Panc1 (cell line): Measurements from ENCODE around the gene SBF2. TPM values are rescaled to one million over a fixed set of nuclear protein-coding genes. Genes with fewer than 3 reads are reported as not detected.

Source experiments
- ATAC-seq: fragments of 200-7000 bp; cut with Tn5 transposase; 2 replicates; pipeline ENCODE4 v1.9.1; 2020; ENCODE audit warnings: mild to moderate bottlenecking, moderate library complexity
- BruUV-seq: library from RNA; stranded (reverse); fragments of 400-500 nt; replicated peaks from 2 replicates; lab custom pipeline; 2021; lab: Mats Ljungman, UMichigan
- CTCF ChIA-PET: fragments of 300-600 bp; sonication (Branson Sonifier 250); formaldehyde crosslinking; loops from one replicate; lab custom pipeline; 2022; ENCODE audit warnings: antibody characterized with exemption; lab: Charles Lee
- POLR2A ChIA-PET: fragments of 300-600 bp; sonication (Branson Sonifier 250); formaldehyde crosslinking; loops from one replicate; lab custom pipeline; 2022; ENCODE audit warnings: antibody characterized with exemption; lab: Charles Lee
- DNase-seq: peaks from one replicate; pipeline ENCODE4 v3.0.0-alpha.2; 2010; ENCODE audit warnings: low read depth, low spot score
- H3K27ac ChIP-seq: 2 replicates; pipeline ENCODE4 v1.5.1; 2011; ENCODE audit warnings: mild to moderate bottlenecking, low read length, inconsistent platforms
- H3K27me3 ChIP-seq: fragments of 200-500 bp; sonication (Bioruptor generic); 2 replicates; pipeline ENCODE4 v1.6.0; 2014; ENCODE audit warnings: low read length, inconsistent platforms; ENCODE audit not compliant: control insufficient read depth, insufficient read depth
- H3K36me3 ChIP-seq: fragments of 200-500 bp; sonication (Bioruptor generic); 2 replicates; pipeline ENCODE4 v1.5.1; 2014; ENCODE audit warnings: inconsistent platforms, mild to moderate bottlenecking, low read length, moderate library complexity; ENCODE audit not compliant: control insufficient read depth, insufficient read depth
- H3K4me1 ChIP-seq: 2 replicates; pipeline ENCODE4 v1.5.1; 2011; ENCODE audit warnings: inconsistent platforms, mild to moderate bottlenecking, low read length, moderate library complexity; ENCODE audit not compliant: control insufficient read depth, insufficient read depth
- H3K4me3 ChIP-seq, 2 experiments: 2 replicates each; pipeline ENCODE4 v1.5.1; 2011 to 2012; ENCODE audit warnings: low read depth in 2 of 2, low read length in 2 of 2, mild to moderate bottlenecking in 2 of 2, inconsistent platforms in 1 of 2, moderate library complexity in 1 of 2
- H3K9me3 ChIP-seq: fragments of 200-500 bp; sonication (Bioruptor generic); 2 replicates; pipeline ENCODE4 v1.5.1; 2014; ENCODE audit warnings: low read depth, mild to moderate bottlenecking, inconsistent platforms, low read length, moderate library complexity; ENCODE audit not compliant: control insufficient read depth, insufficient read depth
- POLR2AphosphoS5 ChIP-seq: IDR thresholded peaks from 2 replicates; pipeline ENCODE4 v1.6.1; 2012; ENCODE audit warnings: mild to moderate bottlenecking, low read depth, low read length, moderate library complexity
- REST ChIP-seq, 2 experiments: IDR thresholded peaks; 2 replicates each; pipeline ENCODE4 v1.6.1; 2011 to 2012; ENCODE audit warnings: low read depth in 2 of 2, control low read depth in 1 of 2, low read length in 1 of 2, mild to moderate bottlenecking in 1 of 2, moderate library complexity in 1 of 2; ENCODE audit not compliant: insufficient read depth in 1 of 2
- SIN3A ChIP-seq: IDR thresholded peaks from 2 replicates; pipeline ENCODE4 v1.6.1; 2012; ENCODE audit warnings: low read depth, mild to moderate bottlenecking, low read length, moderate library complexity, borderline replicate concordance; ENCODE audit not compliant: insufficient read depth
- TCF7L2 ChIP-seq: IDR thresholded peaks from 2 replicates; pipeline ENCODE4 v1.6.1; 2011; ENCODE audit warnings: mild to moderate bottlenecking, low read depth, low read length, inconsistent platforms
- in situ Hi-C: cut with HindIII; loops from 2 replicates; pipeline ENCODE4 v1.10.0; 2016; ENCODE audit warnings: low sequenced_read_pairs, low pct_unique_long_range_greater_than_20kb
- intact Hi-C: fragments of 100-400 bp; cut with micrococcal nuclease; formaldehyde crosslinking; loops from one replicate; pipeline ENCODE4 v1.10.0; 2022; ENCODE audit not compliant: unreplicated experiment
- total RNA-seq: library from RNA; stranded (reverse); gene quantifications from one replicate; pipeline ENCODE4 v1.2.1, GENCODE V29; 2021; ENCODE audit not compliant: unreplicated experiment
- TF ChIP-seq, protein P1 (sequence below): fragments of 450-650 bp; IDR thresholded peaks from 2 replicates; pipeline ENCODE4 v1.5.1; 2017; ENCODE audit warnings: mild to moderate bottlenecking

The SBF2 gene
- total RNA-seq, 1 experiment from 2014 or later, result 65.0 TPM

DNA sequence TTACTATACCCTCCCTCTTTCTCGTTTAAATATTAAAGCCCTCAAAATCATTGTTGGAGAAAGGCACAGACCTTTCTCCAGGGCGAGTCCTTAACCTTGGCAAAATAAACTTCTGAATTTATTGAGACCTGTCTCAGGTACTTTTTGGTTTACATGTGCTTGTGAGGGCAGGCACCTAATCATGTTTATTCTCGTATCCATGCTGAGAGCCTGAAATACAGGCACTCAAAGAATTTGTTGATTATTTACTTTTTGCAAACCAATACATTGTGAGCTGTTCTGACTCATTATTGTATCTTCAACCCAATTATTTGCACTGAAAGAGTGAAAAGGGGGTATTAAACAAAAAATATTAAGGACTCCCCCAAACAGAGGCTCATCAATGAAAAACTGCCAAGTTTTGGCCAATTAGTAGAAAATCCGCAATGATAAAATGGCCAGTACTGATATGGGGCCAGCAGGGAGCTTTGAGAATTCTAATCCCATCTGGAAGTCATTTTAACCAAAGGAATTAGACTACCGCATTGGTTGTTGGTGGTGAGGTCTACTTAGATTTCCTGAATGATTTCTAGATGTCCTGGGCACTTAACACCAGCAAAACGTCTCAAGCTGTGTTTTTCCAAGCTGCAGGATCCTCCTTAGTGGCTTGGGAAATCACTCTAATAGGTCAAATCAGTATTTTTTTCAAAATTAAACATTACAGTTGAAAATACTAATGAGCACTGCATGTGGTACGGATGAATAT is 472.8 kb downstream of the SBF2 start:
- H3K9me3 ChIP-seq, result no peaks in the 10 kb centered on the region
- ChIA-PET CTCF (no interaction called here), POLR2A (interaction anchor here (0.5 kb wide), 1 partner anchor 182 kb away, joined by 3 read pairs; no protein-coding TSS in a partner anchor)
- H3K4me3 ChIP-seq, result no peak overlapping the region
- no peaks in the 10 kb centered on the region for H3K27me3 ChIP-seq
- peak; percentile 79 for ATAC-seq
- peak overlapping the region; percentile 97 for H3K27ac ChIP-seq
- H3K4me1 ChIP-seq, result peaks cover 56% of the 10 kb centered on the region
- no TSS peak for BruUV-seq
- TF ChIP-seq, protein P1, sequence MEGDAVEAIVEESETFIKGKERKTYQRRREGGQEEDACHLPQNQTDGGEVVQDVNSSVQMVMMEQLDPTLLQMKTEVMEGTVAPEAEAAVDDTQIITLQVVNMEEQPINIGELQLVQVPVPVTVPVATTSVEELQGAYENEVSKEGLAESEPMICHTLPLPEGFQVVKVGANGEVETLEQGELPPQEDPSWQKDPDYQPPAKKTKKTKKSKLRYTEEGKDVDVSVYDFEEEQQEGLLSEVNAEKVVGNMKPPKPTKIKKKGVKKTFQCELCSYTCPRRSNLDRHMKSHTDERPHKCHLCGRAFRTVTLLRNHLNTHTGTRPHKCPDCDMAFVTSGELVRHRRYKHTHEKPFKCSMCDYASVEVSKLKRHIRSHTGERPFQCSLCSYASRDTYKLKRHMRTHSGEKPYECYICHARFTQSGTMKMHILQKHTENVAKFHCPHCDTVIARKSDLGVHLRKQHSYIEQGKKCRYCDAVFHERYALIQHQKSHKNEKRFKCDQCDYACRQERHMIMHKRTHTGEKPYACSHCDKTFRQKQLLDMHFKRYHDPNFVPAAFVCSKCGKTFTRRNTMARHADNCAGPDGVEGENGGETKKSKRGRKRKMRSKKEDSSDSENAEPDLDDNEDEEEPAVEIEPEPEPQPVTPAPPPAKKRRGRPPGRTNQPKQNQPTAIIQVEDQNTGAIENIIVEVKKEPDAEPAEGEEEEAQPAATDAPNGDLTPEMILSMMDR, result no peak
- TF ChIP-seq TCF7L2, result peak; percentile 44; the same call in 1 of the 2 replicates
- no peak for DNase-seq
- no peaks in the 10 kb centered on the region for H3K36me3 ChIP-seq
- intact Hi-C loops, result loop anchor here (10.0 kb wide), 1 partner anchor 484 kb away; the partner anchor contains the start of gene ADM
- in situ Hi-C loops, result no loop called here

GRCh38 chr11:9820260-9820659 is 473.8 kb downstream of the SBF2 start:
- ATAC-seq (peak; percentile 29), DNase-seq (no peak)
- intact Hi-C loops, result loop anchor here (10.0 kb wide), 1 partner anchor 485 kb away; the partner anchor contains the start of gene ADM
- peaks cover 64% of the 10 kb centered on the region for H3K4me1 ChIP-seq
- in situ Hi-C loops, result no loop called here
- H3K27me3 ChIP-seq, result no peaks in the 10 kb centered on the region
- H3K27ac ChIP-seq, result peak overlapping the region; percentile 97
- POLR2A ChIA-PET, result interaction anchor here (0.7 kb wide), 1 partner anchor 62 kb away, joined by 3 read pairs; no protein-coding TSS in a partner anchor
- BruUV-seq, result TSS peak; percentile 8
- CTCF ChIA-PET, result no interaction called here
- H3K9me3 ChIP-seq, result no peaks in the 10 kb centered on the region
- no peak overlapping the region for H3K4me3 ChIP-seq
- no peaks in the 10 kb centered on the region for H3K36me3 ChIP-seq
- TF ChIP-seq REST (IDR thresholded peaks at IDR 0.05; ENCODE audit: insufficient read depth in 1 of 2, low read depth in 2 of 2, low read length in 1 of 2), result no peak
- TF ChIP-seq TCF7L2, result 0 out of 2 replicates have a peak, but pooled peaks have one; percentile 8

DNA sequence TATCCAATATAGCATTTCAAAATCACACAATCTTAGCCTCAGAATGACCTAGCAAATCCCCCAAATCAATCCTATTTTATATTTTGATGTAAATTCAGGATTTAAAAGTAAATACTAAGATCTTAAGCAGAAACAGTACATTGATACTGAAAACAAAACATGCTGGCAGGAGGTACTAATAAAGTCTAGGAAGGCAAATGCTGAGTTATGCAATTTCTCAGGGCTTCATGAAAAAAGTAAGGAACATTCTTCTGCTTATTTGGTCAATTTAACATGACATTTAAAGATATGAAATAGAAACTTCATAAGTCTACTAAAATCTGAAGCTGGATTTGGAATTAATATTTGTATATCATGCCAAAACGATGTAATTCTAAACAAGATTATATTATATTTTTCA is 476.8 kb downstream of the SBF2 start:
- ChIA-PET CTCF (no interaction called here), POLR2A (no interaction called here)
- in situ Hi-C loops, result no loop called here
- peak overlapping the region; percentile 69; the same call in 1 of the 2 replicates for H3K27ac ChIP-seq
- H3K27me3 ChIP-seq, result no peaks in the 10 kb centered on the region
- H3K4me3 ChIP-seq, result no peak overlapping the region
- no peaks in the 10 kb centered on the region for H3K36me3 ChIP-seq
- no peaks in the 10 kb centered on the region for H3K9me3 ChIP-seq
- no peak for TF ChIP-seq POLR2AphosphoS5
- TF ChIP-seq REST (IDR thresholded peaks at IDR 0.05; ENCODE audit: insufficient read depth in 1 of 2, low read depth in 2 of 2, low read length in 1 of 2), result no peak
- TF ChIP-seq, protein P1, result no peak
- TF ChIP-seq SIN3A, result no peak
- TF ChIP-seq TCF7L2, result no peak
- DNase-seq (no peak), ATAC-seq (no peak)
- intact Hi-C loops, result no loop called here
- H3K4me1 ChIP-seq, result peaks cover 38% of the 10 kb centered on the region
- no TSS peak for BruUV-seq
